Measurements from ENCODE around the gene SLC8A1. TPM values are rescaled to one million over a fixed set of nuclear protein-coding genes. Genes with fewer than 3 reads are reported as not detected.

Gene SLC8A1
- total RNA-seq, 1 experiment from 2014 or later, result 1.7 TPM

GRCh38 chr2:40352041-40352702, 99.7 kb downstream of the SLC8A1 start:
- no peak overlapping the region for H2BK5ac ChIP-seq (ENCODE audit: insufficient read length, low read length)
- no peak overlapping the region for H3K56ac ChIP-seq (ENCODE audit: insufficient read length, low read depth, low read length)
- no peaks in the 10 kb centered on the region for H3K36me3 Mint-ChIP-seq (ENCODE audit: insufficient read depth in 1 of 3, low read depth in 3 of 3)
- WGBS (ENCODE audit: extremely low coverage, insufficient read length, low lambda C conversion rate), result no CpG with 5 or more reads among the region's 4 CpGs
- no peak overlapping the region for H3K4me3 Mint-ChIP-seq
- H2BK20ac ChIP-seq (ENCODE audit: low read depth, low read length, poor library complexity, severe bottlenecking), result no peak overlapping the region
- H3K23me2 ChIP-seq (ENCODE audit: insufficient read length, low read depth, low read length, poor library complexity, severe bottlenecking), result no peaks in the 10 kb centered on the region
- H3T11ph ChIP-seq (ENCODE audit: low read length), result no peak overlapping the region
- no peak overlapping the region for H2BK15ac ChIP-seq (ENCODE audit: low read depth, low read length)
- TF ChIP-seq CTCF (conservative IDR thresholded peaks at IDR 0.05), result no peak
- H4K91ac ChIP-seq (ENCODE audit: insufficient read length, low read depth, low read length), result no peak overlapping the region
- no peaks in the 10 kb centered on the region for H3K27me3 Mint-ChIP-seq (ENCODE audit: low read depth)
- H3K9ac ChIP-seq (ENCODE audit: extremely low read depth, insufficient read length, low read length), result no peak overlapping the region
- no peaks in the 10 kb centered on the region for H3K79me2 ChIP-seq (ENCODE audit: insufficient read depth, low read length)
- H3K27ac ChIP-seq (ENCODE audit: insufficient read length, low read depth, low read length), result no peak overlapping the region
- H3K4me1 Mint-ChIP-seq, result no peaks in the 10 kb centered on the region
- H3K79me1 ChIP-seq (ENCODE audit: insufficient read depth, low read depth, low read length, poor library complexity, severe bottlenecking), result no peaks in the 10 kb centered on the region
- no peak overlapping the region for H2AFZ ChIP-seq (ENCODE audit: low read length)
- H3K4ac ChIP-seq (ENCODE audit: low read depth, low read length), result no peak overlapping the region
- H2BK120ac ChIP-seq (ENCODE audit: low read depth, low read length, poor library complexity, severe bottlenecking), result no peak overlapping the region
- no peak overlapping the region for H2AK5ac ChIP-seq (ENCODE audit: insufficient read length, low read length)
- no peak for DNase-seq
- H3K4me2 ChIP-seq (ENCODE audit: insufficient read depth, insufficient read length, low read length), result no peak overlapping the region
- H4K20me1 ChIP-seq (ENCODE audit: control insufficient read depth, insufficient read depth, insufficient read length), result no peaks in the 10 kb centered on the region
- no peak overlapping the region for H3K23ac ChIP-seq (ENCODE audit: insufficient read length, low read depth, low read length)
- no peak overlapping the region for H3K14ac ChIP-seq (ENCODE audit: insufficient read depth, low read length)
- no peak overlapping the region for H4K5ac ChIP-seq (ENCODE audit: insufficient read length, low read depth, low read length)
- no peaks in the 10 kb centered on the region for H3K27me3 ChIP-seq (ENCODE audit: insufficient read depth, low read length)
- H3K27ac Mint-ChIP-seq, result no peak overlapping the region; a peak in 1 of 7 replicates
- no peak overlapping the region for H4K8ac ChIP-seq (replicated peaks; ENCODE audit: insufficient read length, low read depth, low read length)
- no peaks in the 10 kb centered on the region for H3K9me3 Mint-ChIP-seq
- H2BK12ac ChIP-seq (ENCODE audit: insufficient read length, low read depth, low read length), result no peak overlapping the region
- H3K18ac ChIP-seq (ENCODE audit: insufficient read length, low read depth, low read length), result no peak overlapping the region
- no peaks in the 10 kb centered on the region for H3K9me3 ChIP-seq (ENCODE audit: control insufficient read depth, low read depth, low read length)
- H3K4me1 ChIP-seq (ENCODE audit: insufficient read depth, low read length), result no peaks in the 10 kb centered on the region

Measured in H9 (cell line).